Ureter (tissue), 1 donor: Measurements from ENCODE around the gene VGF. TPM values are rescaled to one million over a fixed set of nuclear protein-coding genes. Genes with fewer than 3 reads are reported as not detected.
"Not testable (repeated sequence)": the region's sequence is repeated elsewhere in the genome, so short reads cannot be mapped to it uniquely, and the experiment has no call there.

Experiments used
- DNase-seq: peaks from one replicate; pipeline ENCODE4 v3.0.0-alpha.2; 2020; ENCODE audit warnings: low spot score
- total RNA-seq: library from RNA; stranded (reverse); gene quantifications from one replicate; pipeline ENCODE4 v1.2.4, GENCODE V29; 2023
- donor health status: DM: yes; HTN: yes; CAD: no.

VGF gene
- total RNA-seq = not detected

DNA sequence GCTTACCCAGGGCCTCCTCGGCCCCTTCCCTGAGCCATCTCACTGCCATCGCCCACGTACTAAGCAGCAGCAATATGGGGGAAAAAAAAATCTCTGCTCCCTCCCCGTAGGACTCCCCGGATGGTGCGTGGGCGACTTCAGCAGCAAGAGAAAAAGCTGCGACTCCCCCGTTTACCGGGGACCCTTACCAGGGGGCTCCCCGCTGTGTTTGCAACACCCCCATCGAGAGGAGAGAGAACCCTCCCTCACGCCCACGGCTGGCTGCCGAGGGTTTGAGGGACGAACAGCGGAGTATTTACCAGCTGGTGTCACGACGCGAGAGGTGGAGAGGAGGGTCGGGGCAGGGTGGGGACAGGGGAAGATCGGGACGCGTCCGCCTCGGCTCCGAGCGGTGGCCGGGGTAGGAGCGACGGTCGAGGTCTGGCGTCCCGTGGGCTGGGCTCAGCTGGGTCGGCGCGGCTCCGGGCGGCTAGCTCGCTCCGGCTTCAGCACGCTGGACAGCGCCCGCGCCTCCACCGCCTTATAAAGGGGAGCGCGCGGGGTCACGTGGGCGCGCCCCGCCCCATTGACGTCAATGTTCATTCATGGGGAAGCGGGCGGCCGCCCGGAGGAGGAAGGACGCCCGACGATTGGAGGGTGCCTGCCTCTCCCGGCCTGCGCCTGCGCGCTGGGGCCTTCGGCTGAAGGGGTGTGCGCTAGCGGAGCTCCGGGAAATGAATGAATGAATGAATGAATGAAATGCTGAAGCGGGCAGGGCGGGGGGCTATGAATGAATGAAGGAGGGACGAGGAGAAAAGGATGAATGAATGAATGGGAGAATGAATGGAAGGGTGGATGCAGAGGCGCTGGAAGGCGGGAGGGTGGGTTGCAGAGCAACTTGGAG is at the start of gene VGF:
TSS of gene VGF (minus strand) at position 495 of the 883 bp plus-strand sequence. CDS start 726 bp downstream, outside the sequence.
- peak; percentile 93 for DNase-seq

DNA sequence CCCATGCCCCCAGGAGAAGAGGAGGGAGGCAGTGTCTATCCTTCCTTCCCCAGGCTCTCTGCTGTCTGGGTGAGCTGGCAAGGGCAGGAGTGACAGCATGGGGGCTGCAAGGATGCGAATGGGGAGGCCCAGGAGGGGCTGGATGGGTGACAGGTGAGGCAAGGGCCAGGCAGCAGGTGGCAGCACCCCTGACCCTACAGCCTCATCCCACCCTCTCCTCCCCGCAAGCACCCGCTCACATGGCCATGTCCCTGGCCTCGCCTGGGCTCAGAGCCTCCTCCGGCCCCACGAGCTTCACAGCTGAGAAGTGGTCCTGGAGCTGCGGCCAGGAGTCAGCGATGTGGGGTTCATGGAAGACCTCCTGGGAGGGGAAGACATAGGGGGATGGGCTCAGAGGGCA is 46.6 kb upstream of the VGF start:
- no peak for DNase-seq

DNA sequence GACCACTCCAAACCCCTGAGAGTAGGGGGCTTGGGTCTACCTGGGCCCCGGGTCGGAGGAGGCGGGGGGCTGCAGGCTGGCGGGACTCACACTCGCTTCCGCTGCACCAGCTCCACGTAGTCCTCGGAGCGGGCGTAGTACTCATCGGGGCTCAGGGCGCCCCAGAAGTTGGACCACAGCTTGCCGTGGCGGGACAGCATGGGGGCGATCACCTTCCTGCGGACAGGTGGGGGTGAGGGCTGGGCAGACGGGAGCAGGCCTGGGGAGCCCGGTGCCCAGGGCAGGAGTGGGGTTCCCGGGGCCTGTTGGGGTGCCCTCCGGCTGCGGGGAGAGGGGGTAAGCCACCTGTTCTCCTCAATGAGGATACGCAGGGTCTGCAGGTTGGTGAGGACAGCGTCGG is 46.1 kb upstream of the VGF start:
- no peak for DNase-seq

DNA sequence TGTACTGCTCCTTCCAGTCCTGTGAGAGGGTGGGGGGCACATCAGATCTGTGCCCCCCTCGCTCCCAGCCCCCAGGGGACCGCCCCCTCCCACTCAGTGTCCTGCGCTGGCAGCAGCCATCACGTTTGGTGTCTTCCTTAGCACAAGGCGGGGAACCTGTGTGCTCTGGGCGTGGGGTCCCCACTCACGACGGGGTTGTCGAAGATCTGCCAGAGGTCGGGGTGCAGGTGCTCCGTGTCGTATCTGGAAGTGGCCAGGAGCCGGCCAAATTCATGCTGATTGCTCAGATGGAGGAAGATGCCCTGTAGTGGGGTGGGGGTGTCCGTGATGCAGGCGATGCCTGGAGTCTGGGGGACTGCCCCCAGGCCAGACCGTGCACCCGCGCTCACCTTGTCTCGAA is 44.8 kb upstream of the VGF start:
- DNase-seq = no peak

DNA sequence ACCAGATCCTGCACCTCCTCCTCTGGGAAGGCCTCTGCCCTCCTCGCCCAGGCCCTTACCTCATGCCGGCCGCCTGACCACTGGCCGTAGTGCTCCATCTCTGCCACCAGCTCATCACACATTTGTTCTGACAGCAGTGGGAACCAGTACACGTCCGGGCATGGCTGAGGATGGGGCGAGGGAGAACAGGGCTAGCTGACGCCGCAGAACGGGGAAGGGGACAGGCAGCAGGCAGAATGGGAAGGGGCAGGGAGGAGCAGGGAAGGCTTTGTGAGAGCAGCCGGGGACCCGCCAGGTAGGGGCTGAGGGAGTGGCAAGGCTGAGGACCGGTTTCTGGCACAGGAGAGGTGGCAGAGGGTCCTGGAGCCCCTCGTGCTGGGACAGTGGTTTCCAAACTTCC is 43.4 kb upstream of the VGF start:
- DNase-seq = no peak

DNA sequence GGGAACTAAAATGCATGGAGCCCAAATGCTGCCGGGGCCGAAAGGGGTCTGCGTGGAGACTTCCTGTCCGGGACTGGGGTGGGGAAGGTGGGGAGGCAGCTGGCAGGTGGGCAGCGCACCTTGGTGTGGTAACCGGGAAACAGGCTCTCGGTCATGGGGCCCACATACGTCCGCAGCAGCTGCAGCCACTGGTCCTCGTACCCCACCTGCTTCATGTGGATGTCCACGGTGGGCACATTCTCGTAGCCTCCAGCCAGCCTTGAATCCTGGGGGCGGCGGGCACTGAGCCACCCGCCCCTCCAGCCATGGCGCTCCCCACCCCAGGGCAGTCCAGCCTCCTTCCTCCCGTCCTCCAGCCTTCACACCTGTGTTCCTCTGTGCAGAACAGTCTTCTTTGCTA is 42.1 kb upstream of the VGF start:
- no peak for DNase-seq

DNA sequence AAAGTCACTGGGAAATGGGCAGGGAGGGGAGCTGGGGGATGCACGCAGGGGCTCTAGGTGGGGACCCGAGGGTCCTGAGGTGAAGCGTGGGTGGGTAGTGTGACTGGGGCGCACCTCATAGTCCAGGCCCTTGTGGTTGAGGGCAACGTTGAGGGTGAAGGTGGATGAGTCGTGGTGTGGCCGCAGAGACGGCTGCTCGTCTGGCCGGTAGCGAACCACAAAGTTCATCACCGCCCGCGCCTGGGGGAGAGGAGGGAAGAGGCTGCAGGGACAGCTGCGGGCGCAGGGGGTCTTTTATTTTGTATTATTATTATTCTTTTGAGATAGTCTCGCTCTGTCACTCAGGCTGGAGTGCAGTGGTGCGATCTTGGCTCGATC is 41.3 kb upstream of the VGF start:
- no peak for DNase-seq

DNA sequence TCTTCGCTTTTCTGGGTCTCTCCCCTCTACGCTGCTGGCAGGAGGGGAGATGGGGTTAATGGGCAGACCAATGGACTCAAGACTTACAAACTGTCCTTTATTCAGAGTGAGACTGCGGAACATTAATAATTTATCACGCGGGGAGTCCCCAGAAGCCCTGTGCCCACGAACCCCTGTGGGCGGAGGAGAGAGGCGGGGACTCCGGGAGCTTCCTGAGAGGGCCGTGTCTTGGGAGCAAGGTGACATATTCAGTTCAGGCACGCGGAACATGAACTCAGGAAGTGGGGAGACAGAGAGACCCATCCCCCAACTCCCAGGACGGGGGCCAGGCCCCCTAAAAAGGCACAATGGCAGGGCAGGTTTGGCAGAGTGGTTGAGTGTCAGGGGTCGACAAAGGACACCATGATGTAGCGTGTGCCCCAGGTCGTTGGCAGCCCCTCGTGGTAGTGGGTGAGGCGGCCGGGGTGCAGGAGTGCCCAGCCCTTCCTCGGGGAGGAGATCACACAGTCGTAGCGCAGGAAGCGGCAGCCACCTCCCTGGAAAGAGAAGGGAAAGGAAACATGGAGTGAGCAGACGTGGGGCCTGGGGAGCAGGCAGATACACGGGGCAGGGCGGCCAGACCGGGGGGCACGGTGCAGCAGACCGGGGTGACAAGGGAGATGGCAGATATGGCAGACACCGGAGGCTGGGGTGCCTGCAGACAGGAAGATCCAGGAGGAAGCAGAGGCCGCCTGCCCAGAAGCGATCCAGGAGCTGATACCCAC is 40.7 kb upstream of the VGF start:
- no peak for DNase-seq

DNA sequence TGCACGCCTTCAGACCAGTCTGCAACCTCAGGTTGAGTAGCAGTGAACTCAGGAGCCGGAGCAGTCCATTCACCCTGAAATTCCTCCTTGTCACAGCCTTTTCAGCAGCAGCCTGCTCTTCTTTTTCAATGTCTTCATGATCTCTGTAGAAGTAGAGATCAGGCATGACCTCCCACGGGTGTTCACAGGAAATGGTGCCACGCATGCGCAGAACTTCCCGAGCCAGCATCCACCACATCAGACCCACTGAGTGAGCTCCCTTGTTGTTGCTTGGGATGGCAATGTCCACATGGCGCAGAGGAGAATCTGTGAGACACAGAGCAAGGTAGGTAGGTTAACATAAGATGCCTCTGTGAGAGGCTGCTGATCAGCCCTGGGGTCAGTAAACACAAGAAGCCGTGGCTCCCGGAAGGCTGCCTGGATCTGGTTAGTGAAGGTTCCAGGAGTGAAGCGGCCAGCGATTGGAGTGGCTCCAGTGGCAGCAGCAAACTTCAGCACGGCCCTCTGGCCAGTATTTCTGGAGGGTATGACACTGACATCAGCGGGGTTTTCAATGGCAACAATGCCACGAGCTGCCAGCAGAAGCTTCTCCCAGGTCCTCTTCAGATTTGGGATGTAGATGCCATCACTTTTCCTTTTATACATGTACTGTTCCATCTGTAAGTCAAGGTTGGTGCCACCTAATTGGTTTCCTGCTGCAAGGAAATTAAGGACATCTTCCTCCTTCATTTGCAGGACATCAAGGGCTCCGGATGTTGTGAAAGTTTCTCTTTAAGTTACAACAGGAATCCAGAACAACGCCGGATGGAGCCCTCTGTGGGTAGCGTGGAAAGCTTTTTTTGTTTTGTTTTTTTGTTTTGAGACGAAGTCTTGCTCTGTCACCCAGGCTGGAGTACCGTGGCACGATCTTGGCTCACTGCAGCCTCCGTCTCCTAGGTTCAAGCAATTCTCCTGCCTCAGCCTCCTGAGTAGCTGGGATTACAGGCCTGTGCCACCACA is 38.7 kb upstream of the VGF start:
- not testable (repeated sequence) for DNase-seq

DNA sequence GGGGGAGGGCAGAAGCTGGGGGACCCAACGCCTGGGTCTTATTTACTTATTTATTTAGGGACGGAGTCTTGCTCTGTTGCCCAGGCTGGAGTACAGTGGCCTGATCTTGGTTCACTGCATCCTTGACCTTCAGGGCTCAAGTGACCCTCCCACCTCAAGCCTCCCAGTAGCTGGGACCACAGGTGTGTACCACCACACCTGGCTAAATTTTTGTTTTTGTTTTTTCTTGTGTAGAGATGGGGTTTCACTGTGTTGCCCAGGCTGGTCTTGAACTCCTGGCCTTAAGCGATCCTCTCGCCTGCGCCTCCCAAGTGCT is 37.2 kb upstream of the VGF start:
- no peak for DNase-seq

DNA sequence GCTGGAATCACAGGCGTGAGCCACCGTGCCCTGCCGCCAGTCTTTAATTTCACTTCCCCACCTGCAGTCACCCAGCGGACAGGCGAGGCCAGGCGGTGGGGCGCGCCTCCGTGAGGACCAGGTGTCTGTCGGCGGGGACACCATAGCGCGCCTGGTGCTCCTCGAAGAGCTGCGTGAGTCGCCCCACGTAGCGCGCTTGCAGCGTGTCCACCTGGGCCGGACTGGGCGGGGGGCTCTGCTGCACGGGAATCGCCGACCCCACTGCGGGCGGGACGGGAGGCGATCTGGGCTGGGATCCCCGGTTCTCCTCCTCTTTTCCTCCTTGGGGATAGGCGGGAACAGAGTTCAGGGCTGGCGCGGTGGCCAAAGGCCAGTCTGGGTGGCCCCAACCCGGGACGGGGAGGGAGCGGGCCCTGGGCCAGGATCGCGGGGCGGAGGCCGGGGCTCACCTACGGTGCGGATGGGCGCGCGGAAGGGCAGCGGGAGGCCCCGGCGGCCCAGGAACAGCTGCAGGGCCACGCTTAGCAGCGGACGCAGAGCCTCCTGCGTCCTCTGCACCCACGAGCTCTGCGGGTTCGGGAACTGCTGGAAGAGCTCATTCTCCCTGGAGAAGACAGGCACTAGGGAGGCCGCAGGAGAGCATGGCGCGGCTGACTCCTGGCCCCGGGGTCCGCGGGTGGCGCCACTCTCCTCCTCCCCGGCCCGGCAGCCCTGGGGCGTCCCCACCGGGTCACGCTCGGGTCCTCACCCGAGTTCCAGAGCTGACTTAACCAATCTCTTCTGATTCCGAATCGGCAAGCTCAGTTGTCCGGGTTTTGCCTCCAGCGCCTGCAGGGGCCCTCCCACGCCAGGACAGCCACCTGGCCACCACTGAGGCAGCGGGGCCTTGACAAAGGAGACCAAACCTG is 36.6 kb upstream of the VGF start:
- DNase-seq = no peak

DNA sequence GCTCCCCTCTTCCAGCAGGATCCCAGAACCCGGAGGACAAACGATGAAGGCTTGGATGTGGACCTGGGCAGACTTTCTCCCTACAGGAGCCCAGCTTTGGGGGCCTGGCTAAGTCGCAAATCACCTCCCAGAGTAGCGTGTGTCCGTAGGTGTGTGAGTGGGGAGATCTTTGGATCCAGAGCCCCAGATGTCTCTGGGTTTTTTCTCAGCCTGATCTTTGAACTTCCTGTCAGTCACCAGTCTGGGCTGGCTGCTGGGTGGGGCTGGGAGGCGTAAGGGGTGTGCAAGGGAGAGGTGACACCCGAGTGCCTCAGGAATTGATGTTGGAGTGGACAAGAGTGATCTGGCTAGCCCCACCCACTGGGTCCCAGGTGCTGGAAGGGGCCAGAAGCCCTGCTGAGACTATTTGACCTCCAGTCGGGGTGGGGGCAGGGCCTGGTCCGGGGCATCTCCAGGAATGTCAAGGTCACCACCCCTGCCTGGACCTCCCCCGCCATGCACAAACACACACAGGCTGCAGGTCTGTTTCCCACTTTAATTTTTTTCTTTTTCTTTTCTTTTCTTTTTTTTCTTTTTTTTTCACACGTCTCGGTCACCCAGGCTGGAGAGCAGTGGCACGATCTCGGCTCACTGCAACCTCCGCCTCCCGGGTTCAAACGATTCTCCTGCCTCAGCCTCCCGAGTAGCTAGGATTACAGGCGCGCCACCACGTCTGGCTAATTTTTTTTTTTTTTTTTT is 35.7 kb upstream of the VGF start, which contains the start of gene MOGAT3:
TSS of gene MOGAT3 (minus strand) at position 175 of the 738 bp plus-strand sequence. CDS start 182 bp downstream, outside the sequence.
- no peak for DNase-seq

DNA sequence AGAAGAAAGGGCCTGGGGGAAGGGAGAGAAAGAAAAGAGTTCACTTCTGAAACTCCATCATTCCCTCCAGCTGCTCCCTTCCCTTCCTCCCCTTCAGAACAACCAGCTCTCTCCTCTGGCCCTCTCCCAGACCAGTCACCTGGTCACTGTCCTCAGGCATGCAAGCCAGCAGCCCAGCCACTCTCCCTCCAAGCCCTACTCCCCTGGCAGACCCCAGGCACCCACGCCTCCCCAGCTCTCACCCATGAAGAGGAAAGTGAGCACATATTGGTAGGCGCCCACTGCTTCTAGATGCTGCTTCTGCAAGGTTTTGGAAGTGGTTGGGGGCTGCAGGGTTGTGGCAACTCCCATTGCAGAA is 35.1 kb upstream of the VGF start:
- DNase-seq = no peak

DNA sequence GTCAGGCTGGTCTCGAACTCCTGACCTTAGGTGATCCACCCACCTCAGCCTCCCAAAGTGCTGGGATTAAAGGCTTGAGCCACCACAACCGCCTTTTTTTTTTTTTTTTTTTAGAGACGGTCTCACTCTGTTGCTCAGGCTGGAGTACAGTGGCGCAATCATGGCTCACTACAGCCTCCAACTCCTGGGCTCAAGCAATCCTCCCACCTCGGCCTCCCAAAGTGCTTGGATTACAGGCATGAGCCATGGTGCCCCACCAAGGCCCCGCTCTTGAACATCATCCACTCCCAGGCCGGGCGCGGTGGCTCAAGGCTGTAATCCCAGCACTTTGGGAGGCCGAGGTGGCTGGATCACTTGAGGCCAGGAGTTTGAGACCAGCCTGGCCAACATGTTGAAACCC is 34.2 kb upstream of the VGF start:
- DNase-seq = not testable (repeated sequence)

DNA sequence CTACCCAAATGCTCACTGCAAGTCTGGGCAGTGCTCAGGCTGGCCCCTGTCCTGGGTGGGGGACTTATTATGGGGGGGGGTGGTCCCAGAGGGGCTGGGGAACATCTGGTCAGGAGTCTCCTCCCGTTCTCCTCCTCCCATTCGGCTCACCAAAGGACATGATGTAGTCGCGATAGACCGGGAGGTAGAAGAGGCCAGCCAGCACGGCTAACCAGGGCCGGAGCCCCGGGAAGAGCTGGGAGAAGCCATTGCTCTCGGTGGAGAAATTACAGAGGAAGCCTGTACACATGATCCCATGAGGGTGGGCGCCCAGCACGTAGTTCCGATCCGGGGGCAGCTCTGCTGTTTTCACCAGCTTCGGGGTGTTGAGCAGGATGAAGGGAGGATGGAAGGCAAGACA is 33.1 kb upstream of the VGF start:
- DNase-seq = no peak

DNA sequence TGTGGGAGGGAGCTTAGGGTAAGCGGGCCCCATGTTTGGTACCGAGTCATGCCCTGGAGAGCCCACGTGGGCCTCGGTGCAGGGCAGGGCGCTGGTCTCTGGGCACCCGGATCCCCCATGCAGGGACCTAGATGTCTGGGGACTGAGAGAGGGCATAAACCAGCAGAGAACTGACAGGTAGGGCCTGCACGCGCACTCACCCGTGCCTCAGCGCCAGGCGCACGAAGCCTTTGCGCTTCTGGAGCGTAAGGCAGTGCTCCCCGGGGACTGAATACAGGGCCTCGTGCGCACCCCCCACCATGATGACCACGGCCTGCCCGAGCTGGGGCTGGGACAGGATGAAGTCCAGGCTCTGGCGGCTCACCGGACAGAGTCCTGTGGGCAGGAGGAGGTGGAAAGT is 32.6 kb upstream of the VGF start:
- DNase-seq = no peak

DNA sequence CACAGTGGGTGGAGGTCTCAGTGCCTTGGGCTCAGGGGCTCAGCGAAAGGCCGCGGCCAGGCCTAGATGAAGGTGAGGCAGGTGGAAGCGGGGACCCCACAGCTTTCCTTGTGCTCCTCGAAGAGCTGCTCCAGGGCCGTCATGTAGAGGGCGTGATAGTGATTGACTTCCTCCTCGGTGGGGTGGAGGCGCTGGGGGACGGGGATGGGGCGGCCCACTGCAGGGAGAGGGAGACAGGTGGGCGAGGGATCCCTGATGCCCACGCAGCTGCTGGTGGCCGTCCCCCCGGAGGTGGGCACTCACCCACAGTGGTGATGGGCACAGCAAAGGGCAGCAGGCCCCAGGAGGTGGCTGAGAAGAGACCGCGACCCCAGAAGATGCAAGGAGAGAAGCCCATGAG is 30.5 kb upstream of the VGF start:
- DNase-seq = no peak

DNA sequence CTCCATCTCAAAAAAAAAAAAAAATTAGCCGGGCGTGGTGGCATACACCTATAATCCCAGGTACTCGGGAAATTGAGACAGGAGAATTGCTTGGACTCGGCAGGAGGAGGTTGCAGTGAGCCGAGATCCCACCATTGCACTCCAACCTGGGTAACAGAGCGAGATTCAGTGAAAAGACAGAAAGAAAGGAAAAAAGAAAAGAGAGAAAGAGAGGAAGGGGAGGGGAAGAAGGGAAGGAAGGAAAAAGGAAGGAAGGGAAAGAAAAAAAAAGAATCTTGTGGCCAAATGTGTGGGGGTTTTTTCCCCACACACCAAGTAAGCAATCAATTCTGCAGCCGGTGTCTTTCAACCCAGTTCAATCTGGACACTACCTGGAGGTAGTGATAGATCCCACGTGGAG is 23.7 kb upstream of the VGF start:
- DNase-seq = no peak

DNA sequence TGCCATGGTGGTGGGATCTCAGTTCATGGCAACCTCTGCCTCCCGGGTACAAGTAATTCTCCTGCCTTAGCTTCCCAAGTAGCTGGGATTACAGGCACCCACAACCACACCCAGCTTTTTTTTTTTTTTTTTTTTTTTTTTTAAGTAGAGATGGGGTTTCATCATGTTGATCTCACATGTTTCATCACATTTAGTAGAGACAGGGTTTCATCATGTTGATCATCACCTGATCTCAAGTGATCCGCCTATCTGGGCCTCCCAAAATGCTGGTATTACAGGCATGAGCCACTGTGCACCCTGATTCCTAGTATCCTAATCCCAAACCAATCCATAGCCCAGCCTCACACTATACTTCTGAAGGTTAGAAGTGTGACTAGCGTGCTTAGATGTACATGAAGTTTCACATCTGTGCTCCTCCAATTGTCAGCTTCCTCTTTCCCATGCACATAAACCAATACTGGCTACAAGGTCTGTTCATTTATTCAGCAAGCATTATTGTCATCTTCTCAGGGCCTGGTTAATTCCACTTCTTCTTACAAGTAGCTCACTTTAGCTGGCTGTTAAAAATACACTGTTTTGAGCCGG is 21.6 kb upstream of the VGF start:
- no peak for DNase-seq

DNA sequence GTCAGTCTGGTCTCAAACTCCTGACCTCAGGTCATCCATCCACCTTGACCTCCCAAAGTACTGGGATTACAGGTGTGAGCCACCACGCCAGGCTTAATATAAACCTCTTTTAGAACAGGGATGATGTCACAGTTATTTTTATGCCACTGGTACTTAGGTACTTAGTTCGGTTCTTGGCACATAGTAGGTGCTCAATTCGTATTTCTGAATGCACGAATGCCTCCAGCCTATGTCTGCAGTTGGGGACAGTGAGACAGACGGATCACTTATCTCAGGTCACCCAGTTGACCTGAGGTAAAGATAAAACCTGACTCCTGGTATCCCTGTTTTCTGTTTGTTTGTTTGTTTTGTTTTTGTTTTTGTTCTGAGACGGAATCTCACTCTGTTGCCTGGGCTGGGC is 20.8 kb upstream of the VGF start:
- no peak for DNase-seq
